ENCODE data around the gene VPS13C. TPM values are rescaled to one million over a fixed set of nuclear protein-coding genes. Genes with fewer than 3 reads are reported as not detected.

Gene VPS13C
- total RNA-seq, 1 experiment from 2014 or later: 6.5 TPM

GRCh38 chr15:62087671-62088352 is 27.6 kb upstream of the VPS13C start:
- Histone ChIP-seq H3K4me3 (ENCODE audit: insufficient read depth, low read depth, low read length) (no peak overlapping the region), H3K27me3 (ENCODE audit: control insufficient read depth, insufficient read depth, low read length) (no peaks in the 10 kb centered on the region), H3K36me3 (replicated peaks; ENCODE audit: control insufficient read depth, insufficient read depth, low read length) (no peaks in the 10 kb centered on the region)
- no peak for DNase-seq

GRCh38 chr15:62085740-62086139 is 25.5 kb upstream of the VPS13C start:
- H3K4me3 ChIP-seq (ENCODE audit: insufficient read depth, low read depth, low read length): no peak overlapping the region
- DNase-seq: no peak
- H3K36me3 ChIP-seq (replicated peaks; ENCODE audit: control insufficient read depth, insufficient read depth, low read length): no peaks in the 10 kb centered on the region
- H3K27me3 ChIP-seq (ENCODE audit: control insufficient read depth, insufficient read depth, low read length): no peaks in the 10 kb centered on the region

- no peak for DNase-seq
- Histone ChIP-seq H3K36me3 (replicated peaks; ENCODE audit: control insufficient read depth, insufficient read depth, low read length) (no peaks in the 10 kb centered on the region), H3K4me3 (ENCODE audit: insufficient read depth, low read depth, low read length) (no peak overlapping the region), H3K27me3 (ENCODE audit: control insufficient read depth, insufficient read depth, low read length) (no peaks in the 10 kb centered on the region)
These were observed 23.2 kb upstream of the VPS13C start for GRCh38 chr15:62083194-62084154.

GRCh38 chr15:62079594-62079993 is 19.3 kb upstream of the VPS13C start:
- no peak overlapping the region for H3K4me3 ChIP-seq (ENCODE audit: insufficient read depth, low read depth, low read length)
- no peaks in the 10 kb centered on the region for H3K36me3 ChIP-seq (replicated peaks; ENCODE audit: control insufficient read depth, insufficient read depth, low read length)
- DNase-seq: no peak
- H3K27me3 ChIP-seq (ENCODE audit: control insufficient read depth, insufficient read depth, low read length): no peaks in the 10 kb centered on the region

GRCh38 chr15:62075595-62076277 is 15.5 kb upstream of the VPS13C start:
- Histone ChIP-seq H3K36me3 (replicated peaks; ENCODE audit: control insufficient read depth, insufficient read depth, low read length) (no peaks in the 10 kb centered on the region), H3K4me3 (ENCODE audit: insufficient read depth, low read depth, low read length) (no peak overlapping the region), H3K27me3 (ENCODE audit: control insufficient read depth, insufficient read depth, low read length) (no peaks in the 10 kb centered on the region)
- DNase-seq: no peak

- Histone ChIP-seq H3K36me3 (replicated peaks; ENCODE audit: control insufficient read depth, insufficient read depth, low read length) (no peaks in the 10 kb centered on the region), H3K4me3 (ENCODE audit: insufficient read depth, low read depth, low read length) (no peak overlapping the region), H3K27me3 (ENCODE audit: control insufficient read depth, insufficient read depth, low read length) (peaks cover 30% of the 10 kb centered on the region)
- peak; percentile 54 for DNase-seq
These were observed 11.6 kb upstream of the VPS13C start for GRCh38 chr15:62071711-62072308.

- Histone ChIP-seq H3K4me3 (ENCODE audit: insufficient read depth, low read depth, low read length) (no peak overlapping the region), H3K27me3 (ENCODE audit: control insufficient read depth, insufficient read depth, low read length) (peaks cover 42% of the 10 kb centered on the region), H3K36me3 (replicated peaks; ENCODE audit: control insufficient read depth, insufficient read depth, low read length) (no peaks in the 10 kb centered on the region)
- DNase-seq: no peak
These were observed 9.3 kb upstream of the VPS13C start for GRCh38 chr15:62069551-62069950.

- Histone ChIP-seq H3K4me3 (ENCODE audit: insufficient read depth, low read depth, low read length) (peak overlapping the region; percentile 38), H3K36me3 (replicated peaks; ENCODE audit: control insufficient read depth, insufficient read depth, low read length) (no peaks in the 10 kb centered on the region), H3K27me3 (ENCODE audit: control insufficient read depth, insufficient read depth, low read length) (peaks cover 45% of the 10 kb centered on the region)
- no peak for DNase-seq
These were observed 8.5 kb upstream of the VPS13C start for GRCh38 chr15:62068810-62069167.

GRCh38 chr15:62068071-62068809 is 8.0 kb upstream of the VPS13C start:
- peak overlapping the region; percentile 38 for H3K4me3 ChIP-seq (ENCODE audit: insufficient read depth, low read depth, low read length)
- DNase-seq: peak; percentile 80
- peaks cover 49% of the 10 kb centered on the region for H3K27me3 ChIP-seq (ENCODE audit: control insufficient read depth, insufficient read depth, low read length)
- H3K36me3 ChIP-seq (replicated peaks; ENCODE audit: control insufficient read depth, insufficient read depth, low read length): no peaks in the 10 kb centered on the region

- peaks cover 50% of the 10 kb centered on the region for H3K27me3 ChIP-seq (ENCODE audit: control insufficient read depth, insufficient read depth, low read length)
- peak; percentile 62 for DNase-seq
- peak overlapping the region; percentile 33 for H3K4me3 ChIP-seq (ENCODE audit: insufficient read depth, low read depth, low read length)
- H3K36me3 ChIP-seq (replicated peaks; ENCODE audit: control insufficient read depth, insufficient read depth, low read length): no peaks in the 10 kb centered on the region
These were observed 7.3 kb upstream of the VPS13C start for GRCh38 chr15:62067448-62068044.

- Histone ChIP-seq H3K36me3 (replicated peaks; ENCODE audit: control insufficient read depth, insufficient read depth, low read length) (no peaks in the 10 kb centered on the region), H3K27me3 (ENCODE audit: control insufficient read depth, insufficient read depth, low read length) (peaks cover 57% of the 10 kb centered on the region), H3K4me3 (ENCODE audit: insufficient read depth, low read depth, low read length) (peak within 1 kb of the TSS; percentile 33)
- DNase-seq: peak; percentile 81
These were observed 6.6 kb upstream of the VPS13C start, which contains the start of gene C2CD4A for GRCh38 chr15:62066663-62067447. Gene C2CD4A, plus strand, starts transcription at chr15:62066977. Its CDS starts 637 bp downstream, at chr15:62067614.

GRCh38 chr15:62063825-62064635 is 3.8 kb upstream of the VPS13C start:
- H3K27me3 ChIP-seq (ENCODE audit: control insufficient read depth, insufficient read depth, low read length): peaks cover 62% of the 10 kb centered on the region
- DNase-seq: no peak

More at GRCh38 chr15:62063825-62064635, 3.8 kb upstream of the VPS13C start:
- no peaks in the 10 kb centered on the region for H3K36me3 ChIP-seq (replicated peaks; ENCODE audit: control insufficient read depth, insufficient read depth, low read length)
- no peak overlapping the region for H3K4me3 ChIP-seq (ENCODE audit: insufficient read depth, low read depth, low read length)
